NCI-H69 (cell line): Measurements from ENCODE around the gene FAM3B.
A peak's percentile ranks its signal among the peaks of the same experiment; 100 is the strongest.

Experiments
- DNase-seq: peaks from one replicate; lab custom pipeline; 2025; lab: John Stamatoyannopoulos, UW

The FAM3B gene

DNA sequence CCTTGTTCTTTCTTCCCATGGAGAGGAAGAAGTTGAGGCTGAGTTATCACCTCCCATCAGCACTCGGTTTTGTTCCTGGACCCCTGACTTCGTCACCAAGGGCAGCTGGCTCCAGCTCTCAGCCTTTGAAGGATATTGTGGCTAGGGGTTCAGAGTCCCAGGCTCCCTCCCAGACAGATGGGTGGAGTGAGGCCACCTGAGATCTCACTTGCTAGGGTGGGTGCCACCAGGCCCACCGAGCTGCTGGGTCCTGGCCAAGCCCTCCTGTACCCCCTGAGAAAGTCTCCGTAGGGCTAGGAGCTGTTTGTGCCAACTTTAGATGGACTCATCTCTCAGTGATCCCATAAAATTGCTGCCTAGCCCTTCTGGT lies 52.1 kb downstream of the FAM3B start:
- no peak for DNase-seq

DNA sequence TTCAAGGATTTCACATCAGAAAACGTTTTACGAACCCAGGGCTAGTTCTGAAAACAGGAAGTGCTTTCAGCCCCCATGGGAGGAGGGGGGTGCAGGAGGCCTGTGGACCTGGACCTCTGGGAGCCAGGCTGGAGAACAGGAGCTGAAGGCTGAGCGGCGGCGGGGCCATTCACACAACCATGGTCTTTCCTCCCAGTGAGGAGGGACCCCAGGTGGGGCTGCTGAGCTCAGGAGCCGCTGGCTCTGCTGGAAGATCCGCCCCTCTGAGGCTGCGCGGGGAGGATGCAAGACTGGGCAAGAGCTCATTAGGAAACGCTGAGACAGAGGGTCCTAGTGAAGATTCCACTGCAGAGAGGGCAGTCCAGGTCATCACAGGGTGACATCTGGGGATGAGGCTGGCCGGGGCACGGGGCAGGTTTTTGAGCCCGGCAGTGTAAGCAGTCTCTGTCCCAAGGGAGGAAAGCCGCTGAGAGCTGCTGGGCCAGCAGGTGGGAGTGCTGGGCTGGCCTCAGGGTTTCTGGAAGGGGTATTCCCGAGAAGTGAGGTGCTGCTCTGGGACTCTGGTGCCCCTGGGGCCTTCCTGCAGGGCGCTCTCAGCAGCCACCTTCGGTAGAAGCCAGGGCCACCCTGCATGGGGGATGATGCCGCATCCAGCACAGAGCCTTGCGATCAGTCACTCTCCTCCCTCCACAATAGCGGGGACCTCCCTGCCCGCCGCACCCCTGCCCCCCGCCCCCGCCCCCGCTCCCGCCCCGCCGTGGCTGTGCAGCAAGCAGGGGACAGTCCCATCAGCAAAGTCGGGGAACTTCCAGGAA lies 52.7 kb downstream of the FAM3B start:
- DNase-seq, result peak; percentile 38

DNA sequence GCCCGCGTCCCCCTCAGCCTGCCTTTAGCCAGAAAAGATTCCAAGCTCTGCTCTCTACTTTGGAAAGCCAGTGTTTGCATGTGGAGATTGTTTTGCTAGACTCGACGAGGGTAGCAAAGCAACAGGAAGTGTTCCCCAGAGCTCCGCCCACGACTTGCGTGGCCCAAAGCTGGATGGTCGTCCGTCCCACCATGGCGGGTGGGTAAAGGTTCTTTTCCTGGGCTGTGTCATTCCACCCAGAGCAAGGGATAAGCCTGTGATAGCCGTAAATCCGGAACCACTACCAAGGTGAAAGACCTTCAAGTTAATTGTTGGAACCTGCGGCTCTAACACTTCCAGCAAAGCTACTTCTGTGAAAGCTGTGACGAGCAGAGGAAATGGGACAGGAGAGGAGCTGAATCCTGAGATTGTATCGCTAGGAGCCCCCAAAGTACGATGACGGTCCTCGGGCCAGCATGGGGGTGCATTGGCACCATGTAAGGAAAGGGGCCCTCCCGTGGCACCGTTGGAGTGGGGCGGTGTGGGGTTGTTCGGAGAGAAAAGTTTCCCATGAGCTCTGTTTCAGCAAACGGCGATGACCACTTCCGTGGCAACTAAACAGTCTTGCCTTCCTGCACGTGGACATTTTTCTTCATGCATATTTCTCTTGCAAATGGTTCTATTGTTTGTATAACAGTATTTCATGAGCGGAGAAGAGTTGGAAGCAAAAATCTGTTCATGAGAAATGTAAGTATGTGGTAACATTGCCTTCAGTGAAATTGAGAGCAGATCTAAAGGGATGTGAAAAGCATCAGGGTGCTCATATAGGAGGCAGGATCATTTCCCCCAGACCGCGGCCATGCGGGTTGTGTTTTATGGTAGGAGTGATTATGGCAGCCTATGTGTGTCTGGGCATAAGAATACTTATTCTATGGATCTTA lies 53.6 kb downstream of the FAM3B start:
- no peak for DNase-seq

DNA sequence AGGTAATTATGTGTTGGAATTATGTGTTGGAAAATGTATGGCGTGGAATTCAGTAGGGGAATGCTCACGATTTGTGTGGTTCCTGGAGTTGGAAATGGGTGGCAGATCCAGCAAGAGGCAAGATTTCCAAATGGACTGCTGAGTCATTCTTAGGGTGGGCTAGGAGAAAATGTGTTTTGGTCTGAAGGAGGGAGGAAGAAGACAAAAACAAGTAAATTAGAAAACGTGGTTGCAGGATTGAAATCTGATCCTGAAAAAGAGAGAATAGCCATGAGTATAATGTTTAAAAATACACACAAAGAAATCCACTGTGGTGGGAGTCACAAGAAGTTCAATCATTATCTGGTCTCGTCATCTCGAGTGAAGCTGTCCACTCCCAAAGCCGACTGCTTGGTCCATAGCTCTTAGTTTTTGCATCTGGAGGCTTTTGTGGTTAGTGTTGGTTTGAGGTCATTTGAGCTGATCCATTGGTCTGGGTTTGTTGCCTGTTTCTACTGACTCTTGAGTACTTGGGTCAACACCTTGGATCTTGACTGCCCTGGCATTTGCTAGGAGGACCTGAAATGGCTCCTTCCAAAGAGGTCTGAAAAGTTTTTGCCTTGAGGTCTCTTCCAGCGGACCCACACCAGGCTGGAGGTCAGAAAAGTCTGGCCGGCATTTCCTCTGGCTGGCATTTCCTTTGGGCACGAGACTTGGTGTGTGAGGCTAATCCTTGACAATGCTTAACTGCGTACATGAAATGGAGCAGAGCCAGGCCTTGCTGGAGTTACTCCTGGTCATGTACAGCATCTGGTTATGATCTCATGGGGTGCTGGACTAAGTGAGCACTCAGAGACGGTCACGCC lies 54.5 kb downstream of the FAM3B start:
- DNase-seq, result no peak

DNA sequence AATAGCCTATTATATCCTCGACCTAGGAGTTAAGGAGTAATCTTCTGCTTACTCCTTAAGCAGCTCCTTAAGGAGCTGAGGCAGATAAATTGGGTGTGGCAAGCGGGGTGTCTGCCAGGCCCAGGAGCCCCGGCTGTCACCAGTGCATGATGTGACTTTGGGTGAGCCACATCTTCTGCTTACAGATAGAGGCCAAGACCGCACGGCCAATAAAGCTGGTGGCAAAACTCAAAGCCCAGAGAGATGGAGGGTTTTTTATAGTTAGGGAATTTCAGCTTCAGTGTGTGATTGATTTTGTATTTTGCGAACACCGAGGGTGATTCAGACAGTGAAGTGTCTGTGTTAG lies 55.1 kb downstream of the FAM3B start:
- no peak for DNase-seq

DNA sequence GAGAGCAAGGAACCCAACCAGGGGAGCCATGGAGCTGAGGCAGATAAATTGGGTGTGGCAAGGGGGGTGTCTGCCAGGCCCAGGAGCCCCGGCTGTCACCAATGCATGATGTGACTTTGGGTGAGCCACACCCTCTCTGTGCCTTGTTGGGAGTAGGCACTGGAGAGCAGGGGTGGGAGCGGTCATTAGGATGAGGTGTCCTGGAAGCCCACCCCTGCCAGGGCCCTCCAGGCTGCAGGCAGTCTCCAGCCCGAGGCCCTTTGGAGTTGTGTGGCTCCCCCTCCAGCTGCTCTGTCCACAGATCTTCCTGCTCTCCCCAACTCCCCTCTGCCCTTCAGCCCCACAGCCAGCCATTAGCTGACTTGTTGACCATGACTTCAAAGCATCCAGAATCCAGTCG lies 56.7 kb downstream of the FAM3B start:
- DNase-seq, result no peak

DNA sequence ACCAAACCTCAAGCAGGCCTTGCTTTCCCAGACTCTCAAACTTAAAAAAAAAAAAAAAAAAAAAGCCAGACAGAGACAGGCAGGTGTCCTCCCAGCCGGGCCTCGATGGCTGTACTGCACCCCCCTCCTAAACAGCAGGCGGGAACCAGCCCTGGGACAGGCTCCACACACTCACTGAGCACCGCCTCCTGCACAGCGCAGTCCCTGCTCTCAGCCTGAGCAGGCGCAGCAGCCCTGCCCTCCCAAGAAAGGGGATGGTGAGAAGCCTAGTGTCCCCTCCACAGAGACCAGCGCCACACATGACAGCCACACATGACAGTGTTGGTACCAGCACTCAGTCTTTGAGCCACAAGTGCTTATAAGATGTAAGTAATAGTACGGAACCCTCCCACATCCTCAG lies 57.2 kb downstream of the FAM3B start:
- DNase-seq, result no peak

- DNase-seq, result no peak
Observed at GRCh38 chr21:41374177-41374712, 57.6 kb downstream of the FAM3B start.

- DNase-seq, result no peak
Observed at GRCh38 chr21:41374867-41375533, 58.4 kb downstream of the FAM3B start.

DNA sequence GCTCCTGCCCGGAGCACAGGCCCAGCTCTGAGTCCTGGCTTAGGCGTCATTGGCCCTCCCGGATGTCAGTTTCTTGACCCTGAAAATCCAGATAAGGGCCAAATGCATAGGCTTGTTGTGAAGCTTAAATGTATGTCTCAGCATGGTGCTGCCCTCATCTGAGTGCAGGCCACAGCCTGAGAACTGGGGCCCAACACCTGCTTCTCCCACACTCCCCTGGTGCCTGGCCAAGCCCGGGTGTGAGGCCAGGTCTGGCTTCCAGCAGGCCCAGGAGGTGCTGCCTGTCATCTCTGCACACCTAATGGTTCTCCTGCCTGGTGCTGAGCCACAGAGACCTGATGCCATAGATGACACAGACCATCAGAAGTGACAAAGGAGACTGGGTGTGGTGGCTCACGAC lies 59.3 kb downstream of the FAM3B start:
- no peak for DNase-seq

- DNase-seq, result no peak
Observed at GRCh38 chr21:41377715-41378114, 61.1 kb downstream of the FAM3B start.

- DNase-seq, result no peak
Observed at GRCh38 chr21:41378849-41379248, 62.2 kb downstream of the FAM3B start.

DNA sequence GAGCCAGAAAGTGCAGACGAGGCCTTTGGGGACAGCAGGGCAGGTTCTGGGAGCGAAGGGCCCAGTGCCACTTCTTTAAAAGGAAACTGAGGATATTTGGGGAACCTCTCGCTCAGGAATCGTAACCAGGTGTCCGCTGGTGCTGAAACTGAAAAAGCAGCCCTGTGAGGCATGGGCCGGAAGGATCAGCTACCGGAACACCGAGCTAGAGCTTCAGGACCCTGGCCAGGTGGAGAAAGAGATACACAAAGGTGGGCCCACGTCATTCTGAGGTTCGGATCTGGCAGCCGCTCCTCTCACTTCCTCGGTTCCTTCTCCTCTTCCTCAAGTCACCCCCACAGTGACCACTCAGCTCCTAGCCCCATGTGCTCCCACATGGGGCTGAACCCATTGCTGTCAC lies 63.3 kb downstream of the FAM3B start:
- no peak for DNase-seq

DNA sequence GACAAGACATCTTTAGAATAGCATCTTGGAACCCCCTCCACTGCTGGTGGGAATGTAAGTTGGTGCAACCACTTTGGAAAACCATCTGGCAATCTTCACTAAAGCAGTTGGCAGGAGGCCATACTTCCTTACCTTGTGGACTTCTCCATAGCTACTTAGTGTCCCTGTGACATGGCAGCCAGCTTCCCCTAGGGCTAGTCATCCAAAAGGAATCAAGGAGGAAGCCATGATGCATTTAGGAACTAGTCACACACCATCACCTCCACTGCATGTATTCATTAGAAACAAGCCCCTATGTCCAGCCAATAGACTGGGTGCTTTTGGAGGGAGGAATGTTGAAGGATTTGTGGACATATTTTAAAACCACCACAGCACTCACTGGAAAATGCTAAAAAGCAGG lies 65.1 kb downstream of the FAM3B start:
- no peak for DNase-seq

DNA sequence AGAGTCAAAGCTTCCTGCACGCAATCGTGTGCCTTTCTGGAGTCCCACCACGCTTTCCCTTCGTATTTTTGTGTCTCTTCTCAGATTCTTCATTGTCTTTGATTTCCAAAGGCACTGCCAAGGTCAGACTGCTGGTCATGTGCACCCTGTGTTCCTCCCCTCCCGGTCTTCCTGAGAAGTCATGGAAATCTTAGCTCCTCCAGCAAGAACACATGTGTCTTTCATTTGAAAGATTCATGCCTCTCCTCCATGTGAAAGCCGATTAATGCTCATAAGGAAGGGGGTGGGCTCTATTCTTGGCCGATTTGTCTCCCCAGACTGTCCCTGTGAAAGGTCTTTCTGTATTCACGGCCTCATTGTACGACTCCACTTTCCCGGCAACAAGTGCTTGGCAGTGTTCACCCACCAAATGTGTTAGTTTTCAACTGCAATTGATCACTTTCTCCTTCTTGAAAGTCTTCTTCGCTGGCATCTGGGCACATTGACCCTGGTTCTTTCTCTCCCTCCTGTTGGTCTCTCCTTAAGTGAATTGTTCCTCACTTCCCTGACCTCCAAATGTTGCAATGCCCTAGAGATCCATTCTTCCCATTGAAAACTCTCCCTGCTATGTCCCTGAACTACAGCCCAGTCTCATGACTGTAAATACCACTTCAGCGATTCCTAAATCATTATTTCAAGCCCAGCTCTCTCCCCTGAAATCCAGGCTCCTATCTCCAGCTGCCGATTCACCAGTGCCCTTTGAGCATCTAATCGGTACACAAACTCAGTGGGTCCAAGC lies 70.6 kb downstream of the FAM3B start:
- no peak for DNase-seq

DNA sequence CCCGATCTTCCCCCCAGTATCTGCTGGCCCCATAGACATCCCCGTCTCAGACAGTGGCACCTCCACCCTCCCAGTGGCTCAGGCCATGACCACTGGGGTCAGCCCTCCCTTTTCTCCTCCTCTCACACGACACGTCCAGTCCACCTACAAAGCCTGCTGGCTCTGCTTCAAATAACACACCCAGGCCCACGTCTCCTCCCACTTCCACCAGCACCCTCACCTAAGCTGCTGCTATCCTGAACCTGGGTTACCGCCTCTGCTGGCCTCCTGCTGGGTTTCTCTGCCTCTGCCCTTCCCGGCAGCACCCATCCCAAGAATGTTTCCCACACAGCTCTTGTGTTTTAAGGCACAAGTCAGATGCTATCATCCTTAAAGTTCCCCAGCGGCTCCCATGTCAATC lies 71.2 kb downstream of the FAM3B start:
- DNase-seq, result no peak

GRCh38 chr21:41388259-41388658 lies 71.7 kb downstream of the FAM3B start:
- DNase-seq, result no peak

DNA sequence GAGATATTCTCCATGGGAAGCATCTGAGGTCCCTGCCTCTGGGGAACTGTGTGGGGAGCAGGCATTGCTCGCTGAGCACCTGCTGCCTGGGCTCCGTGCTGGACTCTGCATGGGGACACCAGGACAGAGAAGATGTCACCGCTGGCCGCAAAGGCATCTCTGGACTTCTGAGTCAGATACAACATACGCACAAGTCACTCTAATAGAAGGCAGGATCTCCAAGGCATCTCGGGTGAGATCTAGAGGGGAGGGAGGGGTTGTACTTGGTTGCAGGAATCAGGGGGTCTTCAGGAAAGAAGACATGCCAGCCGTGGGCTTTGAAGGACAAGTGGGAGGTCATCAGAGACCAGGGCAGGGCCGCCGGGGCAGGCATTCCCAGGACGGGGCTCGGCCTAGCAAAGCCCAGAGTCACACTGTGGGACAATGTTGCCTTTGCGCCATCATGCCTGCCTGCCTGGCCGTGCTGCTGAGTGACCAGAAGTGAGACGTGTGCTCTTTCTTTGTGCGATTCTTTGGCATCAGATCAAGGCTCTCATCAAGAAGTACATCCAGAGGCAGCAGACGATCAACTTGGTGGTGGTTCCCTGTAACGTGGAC lies 73.5 kb downstream of the FAM3B start:
- no peak for DNase-seq

DNA sequence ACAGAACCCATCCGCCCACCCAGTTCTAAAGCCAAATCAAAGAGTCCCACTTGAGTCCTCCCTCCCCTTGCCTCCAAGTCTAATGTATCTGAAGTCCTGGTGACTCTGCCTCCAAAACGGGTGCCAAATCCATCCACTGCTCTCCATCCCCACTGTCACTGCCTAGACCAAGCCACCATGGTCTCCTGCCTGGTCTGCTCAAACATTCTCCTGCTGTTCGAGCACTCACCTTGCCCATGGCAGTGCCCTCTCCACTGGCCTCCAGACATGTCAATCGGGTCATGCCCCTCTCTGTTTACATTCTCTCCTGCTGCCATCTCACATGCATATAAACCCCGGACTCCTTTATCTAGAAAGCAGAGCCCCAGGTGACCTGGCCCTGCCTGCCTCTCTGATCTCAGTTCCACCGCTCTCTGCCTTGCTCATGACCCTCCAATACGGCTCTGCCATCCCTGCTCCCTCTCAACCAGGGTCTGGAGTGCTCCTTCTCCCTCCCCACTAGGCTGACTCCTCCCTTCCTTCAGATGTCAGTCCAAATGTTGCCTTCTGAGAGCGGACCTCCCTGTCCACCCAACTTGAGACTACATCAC lies 77.4 kb downstream of the FAM3B start:
- no peak for DNase-seq

DNA sequence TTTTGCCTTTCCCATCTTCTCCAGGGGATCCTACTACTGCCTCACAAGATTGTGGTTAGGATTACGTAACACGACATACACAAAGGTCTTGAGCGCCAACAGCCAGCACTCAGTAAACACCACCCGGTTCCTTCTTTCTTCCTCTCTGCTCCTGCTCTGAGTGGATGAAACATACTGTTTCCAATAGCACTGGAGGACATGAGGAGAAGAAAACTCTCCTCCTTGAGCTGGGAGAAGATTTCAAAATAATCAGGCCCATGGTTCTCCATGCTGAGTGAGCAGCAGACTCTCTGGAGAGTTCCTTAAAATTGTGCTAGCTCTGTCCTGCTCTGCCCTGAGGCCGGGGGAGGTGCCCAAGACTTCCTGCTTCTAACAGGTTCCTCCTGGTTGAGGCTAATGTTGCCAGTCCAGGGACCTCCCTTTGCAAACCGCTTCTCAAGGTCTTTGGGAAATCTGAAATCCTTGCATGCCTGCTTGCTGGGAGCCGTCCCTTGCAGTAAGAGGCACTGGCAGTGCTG lies 80.0 kb downstream of the FAM3B start:
- no peak for DNase-seq
